B cell (primary cell): ENCODE results near the gene FOXN3. TPM values are rescaled to one million over a fixed set of nuclear protein-coding genes. Genes with fewer than 3 reads are reported as not detected.

Source experiments
- ATAC-seq: fragments of 200-7000 bp; cut with Tn5 transposase; one replicate; pipeline ENCODE4 v1.10.0; 2021; ENCODE audit warnings: low read depth, mild to moderate bottlenecking, moderate number of reproducible peaks, moderate library complexity
- CTCF ChIA-PET: fragments of 350-600 bp; sonication (Branson Sonifier 250); formaldehyde crosslinking; loops from one replicate; lab custom pipeline; 2021; ENCODE audit warnings: antibody characterized with exemption, inconsistent platforms; lab: Charles Lee
- POLR2A ChIA-PET: fragments of 350-600 bp; sonication (Branson Sonifier 250); formaldehyde crosslinking; loops from one replicate; lab custom pipeline; 2021; ENCODE audit warnings: antibody characterized with exemption; lab: Charles Lee
- DNase-seq: peaks from one replicate; pipeline ENCODE4 v3.0.0; 2013
- H2AFZ ChIP-seq: 2 replicates; pipeline ENCODE4 v1.6.1; 2012; ENCODE audit warnings: mild to moderate bottlenecking, low read depth, low read length; ENCODE audit not compliant: insufficient read depth, poor library complexity, severe bottlenecking
- H3K27ac ChIP-seq, 2 donors: 1 replicate in 1 of 2; 2 replicates in 1 of 2; pipeline ENCODE4 v1.5.1; 2012 to 2013; ENCODE audit warnings: low read length in 2 of 2, mild to moderate bottlenecking in 2 of 2, moderate library complexity in 1 of 2
- H3K27me3 ChIP-seq, 4 experiments: fragments of 200-600 bp in 1 of 4; sonication (generic) in 1 of 4; replicated peaks in 1 of 4; 1 replicate in 2 of 4; 2 replicates in 2 of 4; pipeline versions ENCODE4 v1.6.1 to v1.7.0; 2013 to 2016; ENCODE audit warnings: low read length in 3 of 4, mild to moderate bottlenecking in 2 of 4, mixed read lengths in 1 of 4, moderate library complexity in 1 of 4; ENCODE audit not compliant: insufficient read depth in 4 of 4, control insufficient read depth in 3 of 4; ENCODE audit errors: control extremely low read depth in 1 of 4
- H3K36me3 ChIP-seq, 2 experiments: replicated peaks in 1 of 2; 1 replicate in 1 of 2; 2 replicates in 1 of 2; pipeline versions ENCODE4 v1.6.1 to v1.7.1; 2013; ENCODE audit warnings: low read length in 1 of 2; ENCODE audit not compliant: insufficient read depth in 2 of 2, control insufficient read depth in 1 of 2; ENCODE audit errors: control extremely low read depth in 1 of 2, extremely low read depth in 1 of 2
- H3K4me1 ChIP-seq, 2 donors: fragments of 200-600 bp in 1 of 2; sonication (generic) in 1 of 2; 1 replicate in 1 of 2; 2 replicates in 1 of 2; pipeline versions ENCODE4 v1.5.1 to v1.6.1; 2013 to 2017; ENCODE audit warnings: low read length in 2 of 2; ENCODE audit not compliant: control insufficient read depth in 2 of 2, insufficient read depth in 2 of 2
- H3K4me2 ChIP-seq: replicated peaks from 2 replicates; pipeline ENCODE3; 2012; ENCODE audit warnings: mild to moderate bottlenecking, low read depth, low read length; ENCODE audit not compliant: poor library complexity, severe bottlenecking
- H3K4me3 ChIP-seq, 5 experiments: fragments of 200-600 bp in 1 of 5; sonication (generic) in 1 of 5; 1 replicate in 3 of 5; 2 replicates in 2 of 5; pipeline versions ENCODE4 v1.5.1 to v1.7.0; 2011 to 2016; ENCODE audit warnings: low read length in 4 of 5, mild to moderate bottlenecking in 4 of 5, low read depth in 2 of 5, control low read depth in 1 of 5, moderate library complexity in 1 of 5; ENCODE audit not compliant: insufficient read depth in 1 of 5; ENCODE audit errors: control extremely low read depth in 1 of 5, extremely low read depth in 1 of 5
- H3K79me2 ChIP-seq: fragments of 200-600 bp; sonication (generic); one replicate; pipeline ENCODE4 v1.6.0; 2016; ENCODE audit warnings: low read length; ENCODE audit not compliant: control insufficient read depth, insufficient read depth
- H3K9ac ChIP-seq: fragments of 200-600 bp; sonication (generic); 2 replicates; pipeline ENCODE4 v1.6.1; 2017; ENCODE audit warnings: mild to moderate bottlenecking, low read length, moderate library complexity
- H3K9me3 ChIP-seq, 3 donors: one replicate each; pipeline versions ENCODE4 v1.6.1 to v1.7.1; 2013; ENCODE audit warnings: low read length in 2 of 3; ENCODE audit not compliant: control insufficient read depth in 2 of 3, insufficient read depth in 1 of 3; ENCODE audit errors: control extremely low read depth in 1 of 3
- H4K20me1 ChIP-seq: 2 replicates; pipeline ENCODE4 v1.6.0; 2012; ENCODE audit warnings: mild to moderate bottlenecking, low read length; ENCODE audit not compliant: insufficient read depth, control insufficient read depth, poor library complexity, severe bottlenecking
- H3K27ac Mint-ChIP-seq: one replicate; pipeline ENCODE4 v1.8.0; 2021; ENCODE audit warnings: mixed read lengths
- H3K27me3 Mint-ChIP-seq: one replicate; pipeline ENCODE4 v1.8.0; 2021; ENCODE audit warnings: mixed read lengths
- H3K4me1 Mint-ChIP-seq: one replicate; pipeline ENCODE4 v1.8.0; 2021; ENCODE audit warnings: mixed read lengths
- H3K4me3 Mint-ChIP-seq: one replicate; pipeline ENCODE4 v1.8.0; 2021; ENCODE audit warnings: mixed read lengths
- H3K9me3 Mint-ChIP-seq: one replicate; pipeline ENCODE4 v1.8.0; 2022; ENCODE audit warnings: mixed read lengths; ENCODE audit not compliant: insufficient read depth
- CTCF ChIP-seq: fragments of 200-600 bp; IDR thresholded peaks from one replicate; pipeline ENCODE4 v1.8.0; 2022; ENCODE audit warnings: antibody characterized with exemption, mild to moderate bottlenecking
- EZH2 ChIP-seq: IDR thresholded peaks from 2 replicates; pipeline ENCODE4 v1.6.1; 2012; ENCODE audit warnings: borderline replicate concordance, low read depth, mild to moderate bottlenecking, moderate library complexity, low read length; ENCODE audit not compliant: insufficient read depth, poor library complexity, severe bottlenecking
- WGBS: methylation state at CpG from one replicate; pipeline ENCODE4 v1.1.5; 2013; ENCODE audit warnings: missing lambda C conversion rate; ENCODE audit not compliant: insufficient coverage; 5-methylcytosine and 5-hydroxymethylcytosine counted together
- intact Hi-C: fragments of 100-400 bp; cut with micrococcal nuclease; formaldehyde crosslinking; loops from one replicate; pipeline ENCODE4 v1.10.0; 2022
- polyA plus RNA-seq: library from polyadenylated mRNA; depleted of rRNA; stranded (reverse); fragments of >200 nt; gene quantifications from 2 replicates; pipeline ENCODE4 v1.2.3, GENCODE V29; 2012
- total RNA-seq, 2 donors: library from RNA; stranded (reverse); fragments of 120-200 nt in 1 of 2; gene quantifications; 1 replicate in 1 of 2; 2 replicates in 1 of 2; pipeline versions ENCODE4 v1.2.3 to v1.2.4, GENCODE V29; 2013 to 2022

FOXN3 gene
- total and polyA plus RNA-seq, 2 donors (not counting 1 experiment from before 2014, with no cell fraction given) = 80.6 to 98.2 TPM

GRCh38 chr14:89415159-89415558 is 1.9 kb downstream of the FOXN3 start:
- Mint-ChIP-seq H3K27me3 (no peaks in the 10 kb centered on the region), H3K4me3 (peak overlapping the region; percentile 79), H3K27ac (peak overlapping the region; percentile 62), H3K9me3 (no peaks in the 10 kb centered on the region), H3K4me1 (peaks cover 51% of the 10 kb centered on the region)
- ChIA-PET CTCF (interaction anchor here (0.6 to 2.6 kb wide), 14 partner anchors 9 to 500 kb away, joined by 3 to 18 read pairs (median 4); no protein-coding TSS in a partner anchor), POLR2A (interaction anchor here (0.6 to 2.3 kb wide), 8 partner anchors 16 to 541 kb away, joined by 3 to 11 read pairs (median 4); partner anchors contain the start of gene TDP1)
- H3K9me3 ChIP-seq = no peaks in the 10 kb centered on the region
- DNase-seq = no peak
- no peaks in the 10 kb centered on the region for H3K27me3 ChIP-seq
- no CpG with 5 or more reads among the region's 5 CpGs for WGBS
- H3K9ac ChIP-seq = peak overlapping the region; percentile 95
- no peak overlapping the region for H3K27ac ChIP-seq
- H3K79me2 ChIP-seq = peaks cover 85% of the 10 kb centered on the region
- H3K4me2 ChIP-seq = peak overlapping the region; percentile 89
- peaks cover 21 to 23% of the 10 kb centered on the region in 2 donors for H3K4me1 ChIP-seq
- no peak overlapping the region for H3K4me3 ChIP-seq
- intact Hi-C loops = loop anchor here (5.0 kb wide), 3 partner anchors 47 to 487 kb away; no protein-coding TSS in a partner anchor
- no peak for TF ChIP-seq CTCF
- no peak for TF ChIP-seq EZH2
- H4K20me1 ChIP-seq = peaks cover 11% of the 10 kb centered on the region
- no peak for ATAC-seq
- no peak overlapping the region for H2AFZ ChIP-seq
- H3K36me3 ChIP-seq = peaks cover 0 to 24% of the 10 kb centered on the region in 2 experiments

- no peak overlapping the region for H3K4me3 Mint-ChIP-seq
- H3K9ac ChIP-seq = no peak overlapping the region
- H3K36me3 ChIP-seq = peaks cover 3 to 45% of the 10 kb centered on the region in 2 experiments
- H3K4me1 Mint-ChIP-seq = peaks cover 67% of the 10 kb centered on the region
- WGBS = 97% methylated on average over 11 of the region's 11 CpGs
- no peaks in the 10 kb centered on the region for H3K9me3 Mint-ChIP-seq
- TF ChIP-seq EZH2 = no peak
- no peak for TF ChIP-seq CTCF
- POLR2A ChIA-PET = no interaction called here
- no peaks in the 10 kb centered on the region for H3K9me3 ChIP-seq
- no peak overlapping the region for H3K4me2 ChIP-seq
- no peaks in the 10 kb centered on the region for H3K27me3 ChIP-seq
- DNase-seq (no peak), ATAC-seq (no peak)
- H3K4me3 ChIP-seq = no peak overlapping the region
- no peak overlapping the region for H3K27ac ChIP-seq
- peaks cover 26 to 31% of the 10 kb centered on the region in 2 donors for H3K4me1 ChIP-seq
- H3K27ac Mint-ChIP-seq = peak overlapping the region; percentile 20
- H2AFZ ChIP-seq = no peak overlapping the region
- H3K79me2 ChIP-seq = peaks cover 97% of the 10 kb centered on the region
- CTCF ChIA-PET = interaction anchor here (1.5 kb wide), 1 partner anchor 76 kb away, joined by 3 read pairs; no protein-coding TSS in a partner anchor
- H3K27me3 Mint-ChIP-seq = no peaks in the 10 kb centered on the region
- intact Hi-C loops = no loop called here
- H4K20me1 ChIP-seq = peaks cover 39% of the 10 kb centered on the region
Observed at GRCh38 chr14:89411976-89412375, 5.1 kb downstream of the FOXN3 start.
